Measurements from ENCODE around the gene PCED1A.
"Not testable (repeated sequence)": the region's sequence is repeated elsewhere in the genome, so short reads cannot be mapped to it uniquely, and the experiment has no call there.

PCED1A gene

GRCh38 chr20:2816030-2816582, 24.3 kb downstream of the PCED1A start, which contains the start of gene TMEM239:
Gene TMEM239 (plus strand): TSS chr20:2816364. CDS start chr20:2816555, 191 bp downstream.
- ATAC-seq (replicated peaks) = no peak
- Mint-ChIP-seq H3K27me3 (peaks cover 23 to 51% of the 10 kb centered on the region in 2 donors), H3K4me3 (no peak within 1 kb of the TSS), H3K36me3 (ENCODE audit: insufficient read depth) (peaks cover 5% of the 10 kb centered on the region), H3K9me3 (no peaks in the 10 kb centered on the region), H3K27ac (no peak within 1 kb of the TSS), H3K4me1 (ENCODE audit: low read depth in 2 of 2) (peaks cover 4 to 10% of the 10 kb centered on the region in 2 donors)
- DNase-seq = no peak

GRCh38 chr20:2815242-2815900, 25.1 kb downstream of the PCED1A start:
- no peaks in the 10 kb centered on the region for H3K9me3 Mint-ChIP-seq
- no peak overlapping the region for H3K27ac Mint-ChIP-seq
- DNase-seq (no peak), ATAC-seq (replicated peaks) (no peak)
- peaks cover 28 to 53% of the 10 kb centered on the region in 2 donors for H3K27me3 Mint-ChIP-seq
- H3K4me3 Mint-ChIP-seq = no peak overlapping the region
- H3K36me3 Mint-ChIP-seq (ENCODE audit: insufficient read depth) = peaks cover 5% of the 10 kb centered on the region
- H3K4me1 Mint-ChIP-seq (ENCODE audit: low read depth in 2 of 2) = peaks cover 4 to 7% of the 10 kb centered on the region in 2 donors

- DNase-seq = no peak
- Mint-ChIP-seq H3K9me3 (no peaks in the 10 kb centered on the region), H3K36me3 (ENCODE audit: insufficient read depth) (peaks cover 5% of the 10 kb centered on the region), H3K4me1 (ENCODE audit: low read depth in 2 of 2) (peaks cover 4 to 7% of the 10 kb centered on the region in 2 donors), H3K4me3 (no peak within 1 kb of the TSS), H3K27me3 (peaks cover 28 to 46% of the 10 kb centered on the region in 2 donors), H3K27ac (no peak within 1 kb of the TSS)
- ATAC-seq (replicated peaks) = no peak
These were observed 25.8 kb downstream of the PCED1A start, which contains the start of gene C20orf141 for GRCh38 chr20:2814587-2815051. Gene C20orf141 (plus strand): TSS chr20:2814987. CDS start chr20:2815185, 198 bp downstream.

GRCh38 chr20:2814076-2814475, 26.4 kb downstream of the PCED1A start:
- Mint-ChIP-seq H3K27me3 (peaks cover 31 to 50% of the 10 kb centered on the region in 2 donors), H3K4me1 (ENCODE audit: low read depth in 2 of 2) (peaks cover 6 to 7% of the 10 kb centered on the region in 2 donors), H3K36me3 (ENCODE audit: insufficient read depth) (peaks cover 5% of the 10 kb centered on the region), H3K9me3 (no peaks in the 10 kb centered on the region), H3K27ac (no peak overlapping the region), H3K4me3 (no peak overlapping the region)
- DNase-seq = no peak
- no peak for ATAC-seq (replicated peaks)

- no peak overlapping the region for H3K4me3 Mint-ChIP-seq
- no peak overlapping the region for H3K27ac Mint-ChIP-seq
- ATAC-seq (replicated peaks) (no peak), DNase-seq (no peak)
- H3K9me3 Mint-ChIP-seq = no peaks in the 10 kb centered on the region
- peaks cover 44 to 68% of the 10 kb centered on the region in 2 donors for H3K27me3 Mint-ChIP-seq
- peaks cover 4 to 5% of the 10 kb centered on the region in 2 donors for H3K4me1 Mint-ChIP-seq (ENCODE audit: low read depth in 2 of 2)
- peaks cover 3% of the 10 kb centered on the region for H3K36me3 Mint-ChIP-seq (ENCODE audit: insufficient read depth)
These were observed 28.3 kb downstream of the PCED1A start for GRCh38 chr20:2812189-2812588.

GRCh38 chr20:2809690-2810089, 30.8 kb downstream of the PCED1A start:
- H3K4me3 Mint-ChIP-seq = no peak overlapping the region
- peaks cover 62 to 83% of the 10 kb centered on the region in 2 donors for H3K27me3 Mint-ChIP-seq
- DNase-seq (no peak), ATAC-seq (replicated peaks) (no peak)
- H3K4me1 Mint-ChIP-seq (ENCODE audit: low read depth in 2 of 2) = peaks cover 4 to 8% of the 10 kb centered on the region in 2 donors
- H3K27ac Mint-ChIP-seq = no peak overlapping the region
- peaks cover 2% of the 10 kb centered on the region for H3K36me3 Mint-ChIP-seq (ENCODE audit: insufficient read depth)
- H3K9me3 Mint-ChIP-seq = no peaks in the 10 kb centered on the region

GRCh38 chr20:2807929-2808328, 32.5 kb downstream of the PCED1A start:
- H3K36me3 Mint-ChIP-seq (ENCODE audit: insufficient read depth); ATAC-seq (replicated peaks); DNase-seq; H3K9me3 Mint-ChIP-seq; H3K4me3 Mint-ChIP-seq; H3K27ac Mint-ChIP-seq; H3K4me1 Mint-ChIP-seq (ENCODE audit: low read depth in 2 of 2): not testable (repeated sequence)
- peaks cover 67 to 88% of the 10 kb centered on the region in 2 donors for H3K27me3 Mint-ChIP-seq

- peaks cover 2% of the 10 kb centered on the region for H3K36me3 Mint-ChIP-seq (ENCODE audit: insufficient read depth)
- no peak for DNase-seq
- no peak overlapping the region for H3K4me3 Mint-ChIP-seq
- H3K27ac Mint-ChIP-seq = no peak overlapping the region
- H3K27me3 Mint-ChIP-seq = peaks cover 67 to 88% of the 10 kb centered on the region in 2 donors
- ATAC-seq (replicated peaks) = no peak
- no peaks in the 10 kb centered on the region for H3K9me3 Mint-ChIP-seq
- peaks cover 4 to 8% of the 10 kb centered on the region in 2 donors for H3K4me1 Mint-ChIP-seq (ENCODE audit: low read depth in 2 of 2)
These were observed 33.4 kb downstream of the PCED1A start for GRCh38 chr20:2807019-2807418.

GRCh38 chr20:2806351-2806701, 34.1 kb downstream of the PCED1A start:
- Mint-ChIP-seq H3K4me3 (no peak overlapping the region), H3K9me3 (no peaks in the 10 kb centered on the region), H3K36me3 (ENCODE audit: insufficient read depth) (peaks cover 2% of the 10 kb centered on the region), H3K27me3 (peaks cover 66 to 91% of the 10 kb centered on the region in 2 donors), H3K4me1 (ENCODE audit: low read depth in 2 of 2) (peaks cover 6 to 11% of the 10 kb centered on the region in 2 donors), H3K27ac (no peak overlapping the region)
- DNase-seq = no peak
- ATAC-seq (replicated peaks) = no peak

GRCh38 chr20:2805689-2806350, 34.6 kb downstream of the PCED1A start:
- peaks cover 66 to 92% of the 10 kb centered on the region in 2 donors for H3K27me3 Mint-ChIP-seq
- ATAC-seq (replicated peaks) = no peak
- H3K4me1 Mint-ChIP-seq (ENCODE audit: low read depth in 2 of 2) = peaks cover 11 to 16% of the 10 kb centered on the region in 2 donors
- H3K4me3 Mint-ChIP-seq = no peak overlapping the region
- H3K36me3 Mint-ChIP-seq (ENCODE audit: insufficient read depth) = peaks cover 2% of the 10 kb centered on the region
- no peak for DNase-seq
- no peaks in the 10 kb centered on the region for H3K9me3 Mint-ChIP-seq
- H3K27ac Mint-ChIP-seq = no peak overlapping the region

- H3K27me3 Mint-ChIP-seq = peaks cover 69 to 95% of the 10 kb centered on the region in 2 donors
- no peak overlapping the region for H3K4me3 Mint-ChIP-seq
- no peaks in the 10 kb centered on the region for H3K9me3 Mint-ChIP-seq
- no peak overlapping the region for H3K27ac Mint-ChIP-seq
- DNase-seq (no peak), ATAC-seq (replicated peaks) (no peak)
- peaks cover 14 to 21% of the 10 kb centered on the region in 2 donors for H3K4me1 Mint-ChIP-seq (ENCODE audit: low read depth in 2 of 2)
- H3K36me3 Mint-ChIP-seq (ENCODE audit: insufficient read depth) = peaks cover 2% of the 10 kb centered on the region
These were observed 35.4 kb downstream of the PCED1A start for GRCh38 chr20:2804852-2805688.

GRCh38 chr20:2804041-2804828, 36.2 kb downstream of the PCED1A start:
- no peak for ATAC-seq (replicated peaks)
- no peak for DNase-seq
- H3K36me3 Mint-ChIP-seq (ENCODE audit: insufficient read depth) = peaks cover 2% of the 10 kb centered on the region
- no peak overlapping the region for H3K27ac Mint-ChIP-seq
- H3K4me1 Mint-ChIP-seq (ENCODE audit: low read depth in 2 of 2) = peaks cover 21 to 29% of the 10 kb centered on the region in 2 donors
- no peaks in the 10 kb centered on the region for H3K9me3 Mint-ChIP-seq
- no peak overlapping the region for H3K4me3 Mint-ChIP-seq
- peaks cover 76 to 99% of the 10 kb centered on the region in 2 donors for H3K27me3 Mint-ChIP-seq

Measured in effector memory CD8-positive, alpha-beta T cell (primary cell).